HCT116 (cell line): ENCODE data around the gene ADAMTS9. TPM values are rescaled to one million over a fixed set of nuclear protein-coding genes. Genes with fewer than 3 reads are reported as not detected.

Source experiments
- ATAC-seq: fragments of 200-7000 bp; cut with Tn5 transposase; 2 replicates; pipeline ENCODE4 v1.9.1; 2020; ENCODE audit warnings: mild to moderate bottlenecking, moderate library complexity
- Bru-seq: library from RNA; stranded (reverse); fragments of 400-500 nt; gene quantifications from one replicate; lab custom pipeline; 2021; lab: Mats Ljungman, UMichigan
- BruChase-seq, 2 experiments: library from RNA; stranded (reverse); fragments of 400-500 nt; gene quantifications; one replicate each; lab custom pipeline; 2021; lab: Mats Ljungman, UMichigan
- BruUV-seq: library from RNA; stranded (reverse); fragments of 400-500 nt; replicated peaks from 2 replicates; lab custom pipeline; 2021; lab: Mats Ljungman, UMichigan
- CTCF ChIA-PET: fragments of 300-600 bp; sonication (Branson Sonifier 250); formaldehyde crosslinking; loops from one replicate; lab custom pipeline; 2021; ENCODE audit warnings: antibody characterized with exemption; lab: Charles Lee
- POLR2A ChIA-PET: fragments of 300-600, 350-600 bp; sonication (Branson Sonifier 250); formaldehyde crosslinking; loops from one replicate; lab custom pipeline; 2021; ENCODE audit warnings: antibody characterized with exemption; lab: Charles Lee
- RAD21 ChIA-PET, 2 experiments: fragments of 300-600 bp; sonication (Branson Sonifier 250); formaldehyde crosslinking; loops; one replicate each; lab custom pipeline; 2023; ENCODE audit warnings: low total read pairs in 2 of 2; ENCODE audit not compliant: uncharacterized antibody in 2 of 2, unreplicated experiment in 2 of 2, low non-redundant PET in 1 of 2; lab: Charles Lee
- DNase-seq: peaks from one replicate; pipeline ENCODE4 v3.0.0-alpha.2; 2010; ENCODE audit warnings: low read depth, low spot score
- H2AFZ ChIP-seq: fragments of 200-600 bp; shearing (Covaris generic), sonication (generic); 2 replicates; pipeline ENCODE4 v1.6.1; 2017; ENCODE audit warnings: low read depth, mixed run types, mixed read lengths, antibody characterized with exemption, low read length; ENCODE audit not compliant: poor library complexity, severe bottlenecking
- H3K27ac ChIP-seq: 2 replicates; pipeline ENCODE4 v1.5.1; 2012; ENCODE audit warnings: low read depth, low read length
- H3K27me3 ChIP-seq: fragments of 200-600 bp; sonication (generic); 2 replicates; pipeline ENCODE4 v1.6.1; 2016; ENCODE audit warnings: mixed run types, low read length, mixed read lengths; ENCODE audit not compliant: insufficient read depth
- H3K36me3 ChIP-seq, 2 experiments: fragments of 200-500 bp in 1 of 2; fragments of 200-600 bp in 1 of 2; sonication (Bioruptor generic) in 1 of 2; sonication (generic) in 1 of 2; 2 replicates each; pipeline versions ENCODE4 v1.5.1 to v1.6.1; 2014 to 2016; ENCODE audit warnings: low read length in 2 of 2, inconsistent platforms in 1 of 2, mixed read lengths in 1 of 2, mixed run types in 1 of 2; ENCODE audit not compliant: insufficient read depth in 2 of 2, control insufficient read depth in 1 of 2
- H3K4me1 ChIP-seq, 2 experiments: fragments of 200-600 bp in 1 of 2; sonication (generic) in 1 of 2; 2 replicates each; pipeline versions ENCODE4 v1.5.1 to v1.6.1; 2012 to 2017; ENCODE audit warnings: low read length in 2 of 2, inconsistent platforms in 1 of 2, mild to moderate bottlenecking in 1 of 2, mixed read lengths in 1 of 2, mixed run types in 1 of 2, moderate library complexity in 1 of 2; ENCODE audit not compliant: insufficient read depth in 2 of 2, control insufficient read depth in 1 of 2
- H3K4me2 ChIP-seq: fragments of 200-600 bp; sonication (generic); 2 replicates; pipeline ENCODE4 v1.6.1; 2017; ENCODE audit warnings: mixed run types, low read length, mixed read lengths
- H3K4me3 ChIP-seq, 2 experiments: fragments of 200-600 bp in 1 of 2; sonication (generic) in 1 of 2; replicated peaks in 1 of 2; 2 replicates each; pipeline ENCODE4 v1.5.1; 2011 to 2016; ENCODE audit warnings: low read length in 2 of 2, control low read depth in 1 of 2, low read depth in 1 of 2, mild to moderate bottlenecking in 1 of 2, mixed read lengths in 1 of 2, mixed run types in 1 of 2
- H3K79me2 ChIP-seq: fragments of 200-600 bp; sonication (generic); 2 replicates; pipeline ENCODE4 v1.6.1; 2017; ENCODE audit warnings: mild to moderate bottlenecking, mixed run types, low read length, moderate library complexity, mixed read lengths; ENCODE audit not compliant: insufficient read depth
- H3K9ac ChIP-seq: fragments of 200-600 bp; sonication (generic); 2 replicates; pipeline ENCODE4 v1.6.1; 2016; ENCODE audit warnings: low read length, mixed read lengths
- H3K9me2 ChIP-seq: fragments of 200-600 bp; sonication (generic), shearing (Covaris generic); 2 replicates; pipeline ENCODE4 v1.6.1; 2017; ENCODE audit warnings: mixed run types, mild to moderate bottlenecking, moderate library complexity; ENCODE audit not compliant: insufficient read depth
- H3K9me3 ChIP-seq, 2 experiments: fragments of 200-500 bp in 1 of 2; fragments of 200-600 bp in 1 of 2; sonication (Bioruptor generic) in 1 of 2; sonication (generic) in 1 of 2; 2 replicates each; pipeline ENCODE4 v1.6.1; 2014 to 2017; ENCODE audit warnings: low read length in 2 of 2, mixed read lengths in 2 of 2, inconsistent platforms in 1 of 2, low read depth in 1 of 2, mild to moderate bottlenecking in 1 of 2, mixed run types in 1 of 2, moderate library complexity in 1 of 2; ENCODE audit not compliant: control insufficient read depth in 1 of 2, insufficient read depth in 1 of 2
- H4K20me1 ChIP-seq: fragments of 200-600 bp; sonication (generic), shearing (Covaris generic); 2 replicates; pipeline ENCODE4 v1.6.1; 2017; ENCODE audit warnings: mixed run types, mild to moderate bottlenecking, moderate library complexity; ENCODE audit not compliant: insufficient read depth
- CBX3 ChIP-seq: IDR thresholded peaks from 2 replicates; pipeline ENCODE4 v1.6.1; 2012; ENCODE audit warnings: low read depth
- MAX ChIP-seq: IDR thresholded peaks from 2 replicates; pipeline ENCODE4 v1.6.1; 2012
- POLR2A ChIP-seq: IDR thresholded peaks from 2 replicates; pipeline ENCODE4 v1.7.0; 2011; ENCODE audit warnings: borderline replicate concordance; ENCODE audit not compliant: insufficient read depth, insufficient read length; ENCODE audit errors: extremely low read depth
- RAD21 ChIP-seq: IDR thresholded peaks from 2 replicates; pipeline ENCODE4 v1.6.1; 2012; ENCODE audit warnings: low read depth, mild to moderate bottlenecking
- SP1 ChIP-seq: IDR thresholded peaks from 2 replicates; pipeline ENCODE4 v1.6.1; 2012; ENCODE audit warnings: low read depth
- YY1 ChIP-seq: IDR thresholded peaks from 2 replicates; pipeline ENCODE4 v1.6.1; 2011; ENCODE audit warnings: low read length, low read depth, moderate library complexity, mild to moderate bottlenecking; ENCODE audit not compliant: insufficient replicate concordance; ENCODE audit errors: extremely low read depth
- ZFX ChIP-seq: fragments of 450-650 bp; IDR thresholded peaks from 2 replicates; pipeline ENCODE4 v1.6.1; 2017
- intact Hi-C: fragments of 100-400 bp; cut with micrococcal nuclease; formaldehyde crosslinking; loops from 2 replicates; pipeline ENCODE4 v1.10.0; 2022
- long read RNA-seq: library from polyadenylated mRNA; unstranded; transcript quantifications from one replicate; pipeline ENCODE4 v2.0.0, GENCODE V29; 2021; ENCODE audit not compliant: unreplicated experiment
- polyA plus RNA-seq: library from polyadenylated mRNA; unstranded; fragments of >200 nt; gene quantifications from 2 replicates; pipeline ENCODE4 v1.2.1, GENCODE V29; 2012; ENCODE audit warnings: missing spikeins
- total RNA-seq: library from RNA; stranded (reverse); gene quantifications from one replicate; pipeline ENCODE4 v1.2.1, GENCODE V29; 2021; ENCODE audit not compliant: unreplicated experiment
- TF ChIP-seq, protein P1 (sequence below), 3 experiments: fragments of 200-600 bp in 1 of 3; sonication (generic) in 1 of 3; IDR thresholded peaks in 2 of 3; conservative IDR thresholded peaks in 1 of 3; 2 replicates each; pipeline ENCODE4 v1.5.1; 2012 to 2017; ENCODE audit warnings: low read depth in 2 of 3, low read length in 2 of 3, antibody characterized with exemption in 1 of 3, borderline replicate concordance in 1 of 3, control low read depth in 1 of 3, mild to moderate bottlenecking in 1 of 3, mixed read lengths in 1 of 3, mixed run types in 1 of 3, moderate library complexity in 1 of 3; ENCODE audit not compliant: insufficient read depth in 1 of 3

The ADAMTS9 gene
- total RNA-seq (0.05 TPM), Bru-seq, nascent RNA (percentile 4 among the genes with signal in this experiment), BruChase-seq, experiment 1, labeled RNA remaining after a 6-hour chase (percentile 2 among the genes with signal in this experiment), BruChase-seq, experiment 2, labeled RNA remaining after a 2-hour chase (percentile 3 among the genes with signal in this experiment)
- not detected in 2 replicates for polyA plus RNA-seq
- long read RNA-seq: 0 reads

GRCh38 chr3:64687781-64688604 is at the start of gene ADAMTS9:
TSS of gene ADAMTS9 (minus strand) at chr3:64688000. CDS start at chr3:64687657, 343 bp downstream.
- RAD21 ChIA-PET: no interaction called here
- CTCF ChIA-PET: no interaction called here
- BruUV-seq: no TSS peak
- Histone ChIP-seq H3K9ac (no peak within 1 kb of the TSS), H3K4me1 (peaks cover 5 to 16% of the 10 kb centered on the region in 2 experiments), H3K27me3 (peaks cover 44% of the 10 kb centered on the region), H3K27ac (no peak within 1 kb of the TSS), H3K9me3 (no peaks in the 10 kb centered on the region), H3K9me2 (no peaks in the 10 kb centered on the region), H2AFZ (peak within 1 kb of the TSS; percentile 90), H3K4me3 (peak within 1 kb of the TSS; percentile 23 to 60), H3K4me2 (peak within 1 kb of the TSS; percentile 93), H3K36me3 (no peaks in the 10 kb centered on the region), H3K79me2 (no peaks in the 10 kb centered on the region), H4K20me1 (no peaks in the 10 kb centered on the region)
- intact Hi-C loops: no loop called here
- TF ChIP-seq SP1: no peak
- TF ChIP-seq POLR2A: no peak
- TF ChIP-seq CBX3: no peak
- no peak for TF ChIP-seq YY1
- TF ChIP-seq RAD21: no peak
- TF ChIP-seq MAX: no peak
- no peak for TF ChIP-seq ZFX
- TF ChIP-seq, protein P1, sequence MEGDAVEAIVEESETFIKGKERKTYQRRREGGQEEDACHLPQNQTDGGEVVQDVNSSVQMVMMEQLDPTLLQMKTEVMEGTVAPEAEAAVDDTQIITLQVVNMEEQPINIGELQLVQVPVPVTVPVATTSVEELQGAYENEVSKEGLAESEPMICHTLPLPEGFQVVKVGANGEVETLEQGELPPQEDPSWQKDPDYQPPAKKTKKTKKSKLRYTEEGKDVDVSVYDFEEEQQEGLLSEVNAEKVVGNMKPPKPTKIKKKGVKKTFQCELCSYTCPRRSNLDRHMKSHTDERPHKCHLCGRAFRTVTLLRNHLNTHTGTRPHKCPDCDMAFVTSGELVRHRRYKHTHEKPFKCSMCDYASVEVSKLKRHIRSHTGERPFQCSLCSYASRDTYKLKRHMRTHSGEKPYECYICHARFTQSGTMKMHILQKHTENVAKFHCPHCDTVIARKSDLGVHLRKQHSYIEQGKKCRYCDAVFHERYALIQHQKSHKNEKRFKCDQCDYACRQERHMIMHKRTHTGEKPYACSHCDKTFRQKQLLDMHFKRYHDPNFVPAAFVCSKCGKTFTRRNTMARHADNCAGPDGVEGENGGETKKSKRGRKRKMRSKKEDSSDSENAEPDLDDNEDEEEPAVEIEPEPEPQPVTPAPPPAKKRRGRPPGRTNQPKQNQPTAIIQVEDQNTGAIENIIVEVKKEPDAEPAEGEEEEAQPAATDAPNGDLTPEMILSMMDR (IDR thresholded peaks at IDR 0.05 in 2 of 3, conservative IDR thresholded peaks at IDR 0.05 in 1 of 3; ENCODE audit: borderline replicate concordance in 1 of 3, insufficient read depth in 1 of 3, low read depth in 2 of 3, low read length in 2 of 3): no peak
- no peak for DNase-seq
- POLR2A ChIA-PET: no interaction called here
- peak; percentile 31 for ATAC-seq
